GM19438 (cell line): Measurements from ENCODE around the gene FAM83E.

Experiments used
- ATAC-seq: cut with Tn5 transposase; IDR thresholded peaks from one replicate; pipeline ENCODE4 v1.9.1; 2021; ENCODE audit warnings: low read depth; ENCODE audit not compliant: unreplicated experiment

Gene FAM83E

DNA sequence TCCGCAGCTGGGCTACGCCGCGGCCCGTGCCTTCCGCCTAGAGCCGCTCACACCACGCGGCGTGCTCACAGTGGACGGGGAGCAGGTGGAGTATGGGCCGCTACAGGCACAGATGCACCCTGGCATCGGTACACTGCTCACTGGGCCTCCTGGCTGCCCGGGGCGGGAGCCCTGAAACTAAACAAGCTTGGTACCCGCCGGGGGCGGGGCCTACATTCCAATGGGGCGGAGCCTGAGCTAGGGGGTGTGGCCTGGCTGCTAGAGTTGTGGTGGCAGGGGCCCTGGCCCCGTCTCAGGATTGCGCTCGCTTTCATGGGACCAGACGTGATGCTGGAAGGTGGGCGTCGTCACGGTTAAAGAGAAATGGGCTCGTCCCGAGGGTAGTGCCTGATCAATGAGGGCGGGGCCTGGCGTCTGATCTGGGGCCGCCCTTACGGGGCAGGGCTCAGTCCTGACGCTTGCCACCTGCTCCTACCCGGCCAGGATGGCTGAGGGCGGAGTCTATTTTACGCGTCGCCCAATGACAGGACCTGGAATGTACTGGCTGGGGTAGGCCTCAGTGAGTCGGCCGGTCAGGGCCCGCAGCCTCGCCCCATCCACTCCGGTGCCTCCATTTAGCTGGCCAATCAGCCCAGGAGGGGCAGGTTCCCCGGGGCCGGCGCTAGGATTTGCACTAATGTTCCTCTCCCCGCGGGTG is 14.9 kb upstream of the FAM83E start:
- no peak for ATAC-seq

DNA sequence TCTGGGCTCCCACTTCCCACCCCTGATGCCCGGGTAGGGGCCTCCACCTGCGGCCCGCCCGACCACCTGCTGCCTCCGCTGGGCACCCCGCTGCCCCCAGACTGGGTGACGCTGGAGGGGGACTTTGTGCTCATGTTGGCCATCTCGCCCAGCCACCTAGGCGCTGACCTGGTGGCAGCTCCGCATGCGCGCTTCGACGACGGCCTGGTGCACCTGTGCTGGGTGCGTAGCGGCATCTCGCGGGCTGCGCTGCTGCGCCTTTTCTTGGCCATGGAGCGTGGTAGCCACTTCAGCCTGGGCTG is 14.4 kb upstream of the FAM83E start:
- ATAC-seq: no peak

DNA sequence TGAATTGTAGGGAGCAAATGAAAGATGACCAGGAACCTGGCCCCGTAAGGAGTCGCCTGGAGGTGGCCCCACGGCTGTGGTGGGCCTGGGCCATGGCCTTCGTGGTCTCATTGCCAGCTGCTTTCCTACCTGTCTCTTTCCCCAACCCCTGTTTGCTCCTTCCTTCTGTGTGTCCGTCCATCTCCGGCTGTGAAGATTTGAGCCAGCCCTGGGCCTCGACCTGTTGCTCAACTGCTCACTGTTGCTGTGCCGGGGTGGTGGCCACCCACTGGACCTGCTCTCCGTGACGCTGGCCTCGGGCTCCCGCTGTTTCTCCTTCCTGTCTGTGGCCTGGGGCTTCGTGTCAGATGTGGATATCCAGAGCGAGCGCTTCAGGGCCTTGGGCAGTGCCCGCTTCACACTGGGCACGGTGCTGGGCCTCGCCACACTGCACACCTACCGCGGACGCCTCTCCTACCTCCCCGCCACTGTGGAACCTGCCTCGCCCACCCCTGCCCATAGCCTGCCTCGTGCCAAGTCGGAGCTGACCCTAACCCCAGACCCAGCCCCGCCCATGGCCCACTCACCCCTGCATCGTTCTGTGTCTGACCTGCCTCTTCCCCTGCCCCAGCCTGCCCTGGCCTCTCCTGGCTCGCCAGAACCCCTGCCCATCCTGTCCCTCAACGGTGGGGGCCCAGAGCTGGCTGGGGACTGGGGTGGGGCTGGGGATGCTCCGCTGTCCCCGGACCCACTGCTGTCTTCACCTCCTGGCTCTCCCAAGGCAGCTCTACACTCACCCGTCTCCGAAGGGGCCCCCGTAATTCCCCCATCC is 13.8 kb upstream of the FAM83E start:
- ATAC-seq: no peak

DNA sequence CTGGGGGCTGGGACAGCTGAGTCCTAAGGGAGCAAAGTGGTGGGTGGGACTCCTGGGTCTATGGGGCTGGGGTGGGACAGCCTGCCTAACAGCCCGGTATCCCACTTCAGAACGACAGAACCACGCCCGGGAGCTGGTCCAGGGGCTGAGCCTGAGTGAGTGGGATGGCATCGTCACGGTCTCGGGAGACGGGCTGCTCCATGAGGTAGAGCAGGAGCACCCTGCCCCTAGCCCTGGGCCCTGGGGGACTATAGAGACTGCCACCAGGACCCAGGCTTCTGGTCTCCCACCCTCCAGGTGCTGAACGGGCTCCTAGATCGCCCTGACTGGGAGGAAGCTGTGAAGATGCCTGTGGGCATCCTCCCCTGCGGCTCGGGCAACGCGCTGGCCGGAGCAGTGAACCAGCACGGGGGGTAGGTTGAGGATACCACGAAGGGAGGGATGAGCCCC is 13.0 kb upstream of the FAM83E start:
- ATAC-seq: no peak

DNA sequence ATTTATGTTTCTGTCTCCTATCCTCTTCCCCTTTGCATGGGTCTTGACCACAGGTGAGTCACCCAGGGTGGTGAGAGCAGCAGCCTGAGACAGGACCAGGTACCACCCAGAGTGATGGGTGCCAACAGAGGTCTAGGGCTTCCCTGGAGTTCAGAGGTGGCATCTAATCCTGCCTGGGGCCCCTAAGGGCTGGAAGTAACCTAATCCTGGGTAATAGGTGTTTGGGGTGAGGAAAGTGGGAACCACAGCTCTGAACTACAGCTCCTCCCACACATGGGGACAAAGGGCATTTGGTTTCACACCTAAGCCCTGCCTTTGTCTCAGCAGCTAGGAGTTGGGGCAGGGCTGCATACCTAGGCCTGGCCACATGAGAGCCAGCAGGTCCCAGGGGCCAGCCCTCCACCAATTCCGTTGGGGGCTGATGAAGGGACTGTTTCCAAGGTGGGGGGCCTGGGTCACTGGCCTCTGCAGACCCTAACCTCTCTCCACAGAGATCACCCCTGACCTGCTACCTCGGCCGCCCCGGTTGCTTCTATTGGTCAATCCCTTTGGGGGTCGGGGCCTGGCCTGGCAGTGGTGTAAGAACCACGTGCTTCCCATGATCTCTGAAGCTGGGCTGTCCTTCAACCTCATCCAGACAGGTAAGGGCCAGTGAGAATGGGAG is 12.5 kb upstream of the FAM83E start:
- no peak for ATAC-seq

DNA sequence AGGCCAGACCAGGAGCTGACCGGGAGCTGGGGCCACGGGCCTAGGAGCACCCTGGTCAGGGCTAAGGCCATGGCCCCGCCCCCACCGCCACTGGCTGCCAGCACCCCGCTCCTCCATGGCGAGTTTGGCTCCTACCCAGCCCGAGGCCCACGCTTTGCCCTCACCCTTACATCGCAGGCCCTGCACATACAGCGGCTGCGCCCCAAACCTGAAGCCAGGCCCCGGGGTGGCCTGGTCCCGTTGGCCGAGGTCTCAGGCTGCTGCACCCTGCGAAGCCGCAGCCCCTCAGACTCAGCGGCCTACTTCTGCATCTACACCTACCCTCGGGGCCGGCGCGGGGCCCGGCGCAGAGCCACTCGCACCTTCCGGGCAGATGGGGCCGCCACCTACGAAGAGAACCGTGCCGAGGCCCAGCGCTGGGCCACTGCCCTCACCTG is 11.0 kb upstream of the FAM83E start:
- no peak for ATAC-seq

DNA sequence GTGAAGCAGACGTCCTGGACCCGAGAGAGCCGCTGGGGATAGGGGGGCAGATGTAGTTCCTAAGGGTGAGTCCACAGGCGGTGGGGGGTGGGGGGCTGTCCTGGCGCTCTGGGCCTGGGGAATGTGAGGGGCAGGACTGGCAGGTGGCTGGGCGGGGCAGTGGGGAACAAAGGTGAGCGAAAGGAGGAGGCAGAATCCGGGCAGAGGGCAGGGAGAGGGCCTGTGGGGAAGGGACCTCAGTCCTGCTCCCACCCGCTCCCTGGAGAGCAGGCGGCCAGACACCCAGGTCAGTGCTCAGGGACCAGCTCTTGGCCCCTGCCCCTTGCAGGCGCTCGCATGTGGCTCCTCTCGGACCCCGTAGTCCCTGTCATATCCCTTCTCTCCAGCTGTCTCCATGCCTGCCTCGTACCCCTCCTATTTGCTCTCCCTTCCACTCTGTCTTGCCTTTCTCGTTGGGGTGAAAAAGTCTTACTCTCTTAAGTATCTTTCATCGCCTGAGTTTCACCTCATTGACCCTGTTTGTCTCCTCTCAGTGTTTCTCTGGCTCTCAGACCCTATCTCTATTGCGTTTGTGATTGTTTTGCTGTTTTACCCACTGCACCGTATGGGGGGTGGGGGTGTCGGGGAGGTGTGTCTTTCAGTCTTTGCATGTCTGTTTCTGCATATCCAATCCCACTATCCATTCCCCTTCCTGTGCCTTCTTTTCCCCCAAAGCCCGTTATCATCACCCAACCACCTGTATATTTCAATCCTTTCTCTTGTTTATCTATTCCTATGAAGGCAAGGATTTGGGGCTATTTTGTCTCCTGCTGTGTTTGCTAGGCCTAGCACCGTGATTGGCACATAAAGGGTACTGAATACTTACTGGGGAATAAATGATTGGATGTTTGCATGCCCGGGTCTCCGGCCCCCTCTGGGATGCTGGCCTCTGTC is 10.2 kb upstream of the FAM83E start:
- ATAC-seq: no peak

DNA sequence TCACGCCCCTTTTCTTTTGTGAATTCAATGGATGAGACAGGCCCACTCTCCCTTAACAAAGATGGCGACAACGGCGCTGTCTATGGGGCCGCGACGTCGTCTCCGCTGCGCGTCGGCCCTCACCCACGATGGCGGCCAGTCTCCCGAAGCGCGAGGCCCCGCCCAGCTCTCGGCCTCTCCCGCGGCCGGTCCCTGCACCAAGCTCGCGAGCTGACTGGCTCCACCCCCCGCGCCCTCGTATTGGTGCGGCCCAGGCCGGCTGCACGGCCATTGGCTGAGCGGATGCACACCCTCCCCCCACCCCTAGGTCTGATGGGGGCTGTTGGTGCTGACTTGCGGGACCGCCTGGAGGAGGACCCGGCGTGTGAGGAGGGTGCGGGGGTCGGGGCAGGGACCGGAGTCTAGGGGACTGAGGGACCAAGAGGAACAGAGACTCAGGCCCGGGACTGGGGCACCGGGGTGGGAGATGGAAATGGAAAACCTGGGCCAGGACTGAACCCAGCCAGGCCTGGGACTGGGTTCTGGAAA is 9.3 kb upstream of the FAM83E start:
- peak; percentile 59 for ATAC-seq

DNA sequence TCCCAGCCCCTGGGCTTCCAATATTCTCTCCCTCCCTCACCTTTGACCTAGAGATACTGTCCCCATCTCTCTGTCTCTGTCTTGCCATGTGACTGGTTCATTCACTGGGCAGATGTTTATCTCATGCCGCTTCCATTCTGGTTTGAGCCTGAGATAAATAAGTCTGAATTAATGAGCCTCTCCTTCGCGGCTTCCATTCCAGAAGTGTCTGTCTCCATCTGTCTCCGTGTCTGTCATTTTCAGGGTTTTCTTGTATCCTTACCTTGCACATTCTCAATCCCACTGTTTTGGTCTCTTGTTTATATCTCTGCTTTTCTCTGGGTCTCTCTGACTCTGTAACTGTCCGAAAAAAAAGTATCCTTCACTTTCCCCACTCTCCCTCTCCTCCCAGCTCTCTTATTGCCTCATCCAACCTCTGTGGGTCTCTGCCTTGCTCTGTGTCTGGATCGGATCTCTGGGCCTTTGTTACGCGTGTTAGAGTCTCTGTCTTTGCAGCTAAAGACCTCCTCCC is 8.7 kb upstream of the FAM83E start:
- ATAC-seq: no peak

DNA sequence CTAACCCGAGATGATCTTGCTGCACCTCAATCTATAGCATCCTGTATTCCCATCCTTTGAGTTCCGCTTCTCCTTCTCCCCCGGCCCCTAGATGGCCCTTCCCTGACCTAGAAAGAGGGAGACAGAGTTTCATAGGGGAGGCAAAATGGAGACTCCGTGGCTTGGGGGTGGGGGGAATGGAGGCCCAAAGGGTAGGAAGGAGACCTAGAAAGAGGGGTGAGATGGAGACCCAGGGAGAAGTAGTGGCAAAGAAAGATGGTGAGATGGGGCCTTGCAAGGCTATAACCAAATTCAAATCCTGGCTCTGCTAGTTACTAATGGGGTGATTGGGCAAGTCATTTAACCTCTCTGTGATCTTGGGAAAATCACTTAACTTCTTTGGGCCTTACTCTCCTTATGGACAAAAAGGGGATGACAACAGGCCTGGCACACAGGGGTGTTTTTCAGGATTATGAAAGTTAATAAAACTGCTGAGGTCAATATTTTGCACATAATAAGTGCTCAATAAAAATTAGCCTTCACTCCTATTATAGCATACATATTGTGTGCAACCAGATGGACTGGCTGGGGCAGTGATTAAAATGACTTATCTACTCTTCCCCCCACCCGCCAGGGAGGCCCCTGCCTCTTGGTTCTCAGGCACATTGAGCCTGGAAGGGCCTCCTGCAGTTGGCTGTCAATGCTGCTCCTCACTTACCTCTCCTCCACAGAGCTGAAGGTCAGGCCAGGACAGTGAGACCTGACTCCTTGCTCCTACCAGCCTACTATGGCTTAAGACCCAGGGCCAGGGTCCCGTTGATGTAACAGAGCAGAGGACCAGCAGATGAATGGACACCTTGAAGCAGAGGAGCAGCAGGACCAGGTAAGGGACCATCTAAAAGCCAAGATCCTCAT is 5.1 kb upstream of the FAM83E start:
- no peak for ATAC-seq

DNA sequence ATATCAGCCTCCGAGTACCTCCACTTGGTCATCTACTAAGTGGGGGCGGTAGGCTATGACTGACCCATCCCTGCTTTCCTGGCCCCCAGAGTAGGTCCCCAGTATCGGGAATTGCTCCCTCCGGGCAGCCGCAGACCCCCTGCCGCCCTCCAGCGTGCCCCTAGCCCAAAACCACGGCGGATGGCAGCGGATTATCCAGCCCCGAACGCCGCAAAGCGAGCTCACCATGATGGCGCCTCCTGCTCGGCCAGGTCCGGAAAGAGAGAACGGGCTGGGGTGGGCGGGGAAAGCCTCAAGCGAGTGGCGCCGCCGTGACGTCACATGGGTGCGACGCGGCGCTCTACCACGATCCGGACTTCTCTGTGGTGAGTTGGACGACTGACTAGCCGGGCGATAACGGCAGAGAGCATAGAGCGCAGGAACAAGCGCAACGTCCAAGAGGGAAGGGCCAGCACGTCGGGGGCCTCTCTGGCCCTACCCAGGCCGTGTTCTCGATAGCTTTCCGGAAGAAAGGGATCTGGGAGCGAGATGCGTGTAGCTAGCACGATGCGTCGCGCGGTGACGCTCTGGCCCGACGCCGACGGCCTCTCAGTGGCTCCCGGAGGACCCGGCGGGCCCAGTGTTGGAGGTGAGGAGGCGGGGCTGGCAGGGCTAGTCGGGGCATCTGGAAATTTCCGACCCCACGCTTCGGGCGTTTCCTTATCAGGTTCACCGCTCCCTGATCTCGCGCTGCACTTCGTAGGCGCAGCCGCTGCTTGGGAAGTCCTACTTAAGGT is 4.2 kb upstream of the FAM83E start, which contains the start of the genes RPL18 and SPHK2:
TSS of gene RPL18 (minus strand) at position 263 of the 776 bp plus-strand sequence. CDS start at position 228, 35 bp downstream.
TSS of gene SPHK2 (plus strand) at position 591 of the 776 bp plus-strand sequence. CDS start 1,009 bp downstream, outside the sequence.
- ATAC-seq: peak; percentile 79

DNA sequence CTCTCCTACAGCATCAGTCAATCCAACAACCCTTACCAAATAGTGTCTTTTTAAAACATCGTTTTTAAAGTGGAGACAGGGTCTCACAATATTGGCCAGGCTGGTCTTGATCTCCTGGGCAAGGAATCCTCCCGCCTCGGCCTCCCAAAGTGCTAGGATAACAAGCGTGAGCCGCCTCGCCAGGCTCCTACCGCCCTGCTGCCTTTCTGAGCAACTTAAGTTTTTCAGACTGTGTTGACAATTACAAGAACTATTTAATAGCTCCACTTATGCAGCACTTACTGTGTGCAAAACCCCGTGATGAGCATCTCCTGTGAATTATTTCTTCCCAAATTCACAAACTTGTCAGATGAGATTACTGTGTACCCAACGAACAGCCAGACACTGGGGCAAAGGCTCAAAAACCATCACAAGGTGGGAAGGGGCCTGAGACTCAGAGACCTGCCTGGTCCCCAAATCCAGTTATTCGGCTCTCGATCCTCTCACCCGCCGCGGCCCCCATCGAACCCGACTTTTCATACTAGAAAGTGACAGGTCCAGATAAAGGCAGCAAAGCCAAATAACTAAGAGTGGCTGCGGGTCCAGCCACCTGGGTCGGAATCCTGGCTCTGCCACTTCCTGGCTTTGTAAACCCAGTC is 3.5 kb upstream of the FAM83E start:
- no peak for ATAC-seq

DNA sequence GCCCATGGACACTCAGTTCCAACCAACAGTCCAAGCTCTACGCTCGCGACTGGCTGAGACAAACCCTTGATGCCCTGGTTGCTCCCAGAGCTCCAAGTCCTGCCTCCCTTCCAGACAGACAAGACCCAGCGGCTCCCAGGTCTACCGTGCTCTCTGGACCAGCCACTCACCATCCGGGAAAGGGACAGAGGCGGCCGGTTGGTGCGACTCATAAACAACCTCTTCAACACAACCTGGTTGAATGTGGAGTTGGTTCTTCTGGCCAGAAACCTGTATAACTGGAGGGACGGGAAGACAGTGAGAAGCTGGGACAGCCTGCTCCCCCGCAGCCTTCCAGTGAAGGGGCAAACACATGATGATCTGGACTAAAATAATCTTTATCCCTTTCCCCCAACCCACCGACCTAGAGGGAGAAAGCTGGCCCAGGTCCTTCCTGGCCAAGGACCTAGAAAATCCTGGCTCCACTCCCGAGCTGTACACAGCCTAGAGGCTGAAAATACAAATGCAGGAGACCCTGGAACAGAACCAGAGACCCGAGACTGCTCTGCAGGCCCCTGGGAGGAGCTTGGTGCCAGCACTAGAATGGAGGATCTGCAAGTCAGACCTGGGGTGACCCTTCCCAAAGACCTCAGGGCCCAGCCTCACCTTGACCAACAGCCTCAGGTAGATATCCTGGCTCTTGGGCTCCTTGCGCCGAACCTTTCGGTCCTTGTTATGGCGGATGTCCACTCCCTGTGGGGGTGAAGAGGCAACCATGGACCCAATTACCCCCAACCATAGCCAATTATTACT is 2.5 kb upstream of the FAM83E start:
- no peak for ATAC-seq

DNA sequence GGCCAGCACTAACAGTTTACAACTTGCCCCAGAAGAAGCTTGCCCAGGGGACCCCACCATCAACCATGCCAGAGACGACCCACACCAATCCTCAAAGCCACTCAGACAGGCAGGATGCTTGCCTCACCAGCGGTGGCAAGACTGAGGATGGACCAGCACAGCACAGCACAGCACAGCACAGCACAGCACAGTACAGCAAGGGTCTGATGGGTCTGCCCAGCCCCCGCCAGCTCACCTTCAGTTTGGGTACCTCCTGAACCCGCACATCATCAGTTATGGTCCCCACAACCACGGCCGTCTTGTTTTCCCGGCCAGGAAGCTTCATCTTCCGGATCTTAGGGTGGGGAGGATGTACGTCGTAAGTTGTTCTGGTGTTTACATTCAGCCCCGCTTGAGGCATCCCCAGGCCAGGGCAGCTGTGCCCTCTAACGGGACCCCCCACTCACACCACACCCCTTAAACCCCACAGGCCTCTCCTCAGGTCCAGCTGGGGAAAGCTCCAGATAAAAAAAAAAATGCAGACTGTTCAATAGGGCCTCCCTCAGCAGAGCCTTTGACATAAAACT is 1.7 kb upstream of the FAM83E start:
- no peak for ATAC-seq

DNA sequence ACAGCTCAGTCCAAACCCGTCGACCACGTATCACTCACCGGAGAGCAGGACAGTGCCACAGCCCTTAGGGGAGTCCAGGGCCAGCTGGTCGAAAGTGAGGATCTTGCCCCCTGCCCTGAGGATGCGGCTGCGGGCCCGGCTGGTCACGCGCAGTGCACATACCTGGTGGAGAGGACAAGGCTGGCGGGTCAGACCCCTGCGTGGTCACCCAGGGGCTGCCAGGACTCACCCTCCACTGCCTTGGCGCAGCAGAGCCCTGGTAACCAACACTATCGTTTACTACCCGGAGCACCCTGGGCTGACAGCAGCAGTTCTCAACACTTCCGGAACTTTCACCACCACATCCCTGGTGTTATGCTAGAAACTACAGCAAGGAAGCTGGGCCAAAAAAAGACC is 1.2 kb upstream of the FAM83E start:
- ATAC-seq: no peak

DNA sequence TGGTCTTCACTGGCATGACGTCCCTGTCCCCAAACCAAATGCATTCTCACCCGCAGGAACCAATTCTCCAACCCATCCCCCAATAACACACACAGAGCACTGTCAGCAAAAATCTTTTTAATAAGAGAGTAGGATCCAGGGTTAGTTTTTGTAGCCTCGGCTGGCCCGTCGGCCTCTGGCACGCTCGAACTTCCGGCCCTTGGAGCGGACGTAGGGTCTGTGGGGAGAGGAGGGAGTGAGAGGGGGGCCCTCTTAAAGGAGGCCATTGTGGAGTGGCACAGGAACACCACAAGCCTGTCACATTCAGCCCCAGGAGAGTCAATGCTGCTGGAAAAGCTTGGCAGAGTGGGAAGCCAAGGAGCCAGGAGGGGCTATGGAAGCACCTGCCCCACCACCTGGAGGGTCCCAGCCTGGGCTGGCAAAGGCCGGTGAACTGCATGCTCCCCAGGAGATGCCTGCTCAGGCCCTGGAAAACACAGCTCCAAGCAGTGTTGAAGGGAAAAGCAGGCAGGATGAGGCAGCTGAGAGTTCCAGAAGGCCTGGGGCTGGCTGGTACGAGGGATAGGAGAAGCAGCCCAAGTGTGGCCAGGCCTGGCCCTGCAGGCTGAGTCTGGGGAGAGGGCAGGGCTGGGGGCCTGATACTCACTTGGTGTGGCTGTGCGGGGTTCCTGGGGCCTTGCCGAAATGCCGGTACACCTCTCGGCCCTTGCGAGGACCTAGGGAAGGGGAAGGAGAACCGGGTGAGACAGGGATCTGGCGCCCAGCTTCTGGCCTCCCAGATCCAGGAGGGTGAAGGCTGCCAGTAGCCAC is 560 bp upstream of the FAM83E start:
- no peak for ATAC-seq
